Neuron (in vitro differentiated cells): ENCODE measurements around the gene HMCN1.

Experiments
- H2AFZ ChIP-seq: one replicate; pipeline ENCODE4 v1.6.1; 2013; ENCODE audit warnings: low read depth, mild to moderate bottlenecking, inconsistent platforms, low read length, moderate library complexity
- H3K27me3 ChIP-seq: one replicate; pipeline ENCODE4 v1.6.1; 2013; ENCODE audit warnings: low read length; ENCODE audit not compliant: insufficient read depth
- H3K36me3 ChIP-seq: one replicate; pipeline ENCODE4 v1.6.1; 2013; ENCODE audit warnings: low read length; ENCODE audit not compliant: insufficient read depth
- H3K4me1 ChIP-seq: one replicate; pipeline ENCODE4 v1.6.1; 2013; ENCODE audit warnings: low read length; ENCODE audit not compliant: insufficient read depth
- H3K4me3 ChIP-seq: 2 replicates; pipeline ENCODE4 v1.5.1; 2013; ENCODE audit warnings: mild to moderate bottlenecking, low read length, moderate library complexity
- H3K9me3 ChIP-seq: one replicate; pipeline ENCODE4 v1.6.1; 2013; ENCODE audit warnings: low read length

HMCN1 gene

GRCh38 chr1:185850366-185850765 is 116.2 kb downstream of the HMCN1 start:
- H3K36me3 ChIP-seq: no peaks in the 10 kb centered on the region

GRCh38 chr1:185853739-185854138 is 119.5 kb downstream of the HMCN1 start:
- Histone ChIP-seq H3K4me1 (no peaks in the 10 kb centered on the region), H2AFZ (no peak overlapping the region), H3K4me3 (no peak overlapping the region), H3K9me3 (no peaks in the 10 kb centered on the region), H3K36me3 (no peaks in the 10 kb centered on the region), H3K27me3 (no peaks in the 10 kb centered on the region)

More at GRCh38 chr1:185850366-185850765, 116.2 kb downstream of the HMCN1 start:
- H3K4me1 ChIP-seq: no peaks in the 10 kb centered on the region
- H2AFZ ChIP-seq: no peak overlapping the region
- H3K9me3 ChIP-seq: no peaks in the 10 kb centered on the region
- H3K27me3 ChIP-seq: no peaks in the 10 kb centered on the region
- H3K4me3 ChIP-seq: no peak overlapping the region

GRCh38 chr1:185856482-185856881 is 122.3 kb downstream of the HMCN1 start:
- Histone ChIP-seq H3K36me3 (no peaks in the 10 kb centered on the region), H3K4me3 (no peak overlapping the region), H3K4me1 (no peaks in the 10 kb centered on the region), H3K27me3 (no peaks in the 10 kb centered on the region), H3K9me3 (no peaks in the 10 kb centered on the region), H2AFZ (no peak overlapping the region)

- H3K36me3 ChIP-seq: no peaks in the 10 kb centered on the region
- H2AFZ ChIP-seq: no peak overlapping the region
These were observed 123.3 kb downstream of the HMCN1 start for GRCh38 chr1:185857442-185857841.

GRCh38 chr1:185860311-185860710 is 126.1 kb downstream of the HMCN1 start:
- no peak overlapping the region for H3K4me3 ChIP-seq
- no peaks in the 10 kb centered on the region for H3K9me3 ChIP-seq
- no peaks in the 10 kb centered on the region for H3K27me3 ChIP-seq
- H3K4me1 ChIP-seq: no peaks in the 10 kb centered on the region
- no peak overlapping the region for H2AFZ ChIP-seq
- no peaks in the 10 kb centered on the region for H3K36me3 ChIP-seq

More at GRCh38 chr1:185857442-185857841, 123.3 kb downstream of the HMCN1 start:
- Histone ChIP-seq H3K27me3 (no peaks in the 10 kb centered on the region), H3K4me3 (no peak overlapping the region), H3K4me1 (no peaks in the 10 kb centered on the region), H3K9me3 (no peaks in the 10 kb centered on the region)

- Histone ChIP-seq H3K4me3 (no peak overlapping the region), H3K9me3 (no peaks in the 10 kb centered on the region), H3K27me3 (no peaks in the 10 kb centered on the region), H3K36me3 (no peaks in the 10 kb centered on the region), H2AFZ (no peak overlapping the region), H3K4me1 (no peaks in the 10 kb centered on the region)
These were observed 126.7 kb downstream of the HMCN1 start for GRCh38 chr1:185860859-185861258.

- Histone ChIP-seq H3K9me3 (no peaks in the 10 kb centered on the region), H3K27me3 (no peaks in the 10 kb centered on the region), H3K36me3 (no peaks in the 10 kb centered on the region), H3K4me3 (no peak overlapping the region), H2AFZ (no peak overlapping the region), H3K4me1 (no peaks in the 10 kb centered on the region)
These were observed 127.4 kb downstream of the HMCN1 start for GRCh38 chr1:185861630-185862029.

GRCh38 chr1:185862235-185862634 is 128.0 kb downstream of the HMCN1 start:
- Histone ChIP-seq H3K36me3 (no peaks in the 10 kb centered on the region), H3K4me1 (no peaks in the 10 kb centered on the region), H2AFZ (no peak overlapping the region), H3K4me3 (no peak overlapping the region), H3K9me3 (no peaks in the 10 kb centered on the region), H3K27me3 (no peaks in the 10 kb centered on the region)

- Histone ChIP-seq H3K4me1 (no peaks in the 10 kb centered on the region), H3K36me3 (no peaks in the 10 kb centered on the region), H3K4me3 (no peak overlapping the region), H3K9me3 (no peaks in the 10 kb centered on the region), H3K27me3 (no peaks in the 10 kb centered on the region), H2AFZ (no peak overlapping the region)
These were observed 130.1 kb downstream of the HMCN1 start for GRCh38 chr1:185864331-185864730.

- H3K27me3 ChIP-seq: no peaks in the 10 kb centered on the region
These were observed 130.8 kb downstream of the HMCN1 start for GRCh38 chr1:185864889-185865517.

GRCh38 chr1:185869590-185869989 is 135.4 kb downstream of the HMCN1 start:
- Histone ChIP-seq H3K27me3 (no peaks in the 10 kb centered on the region), H3K4me3 (no peak overlapping the region), H3K4me1 (no peaks in the 10 kb centered on the region), H2AFZ (no peak overlapping the region), H3K36me3 (no peaks in the 10 kb centered on the region), H3K9me3 (no peaks in the 10 kb centered on the region)

More at GRCh38 chr1:185864889-185865517, 130.8 kb downstream of the HMCN1 start:
- Histone ChIP-seq H3K4me3 (no peak overlapping the region), H2AFZ (no peak overlapping the region), H3K4me1 (no peaks in the 10 kb centered on the region), H3K36me3 (no peaks in the 10 kb centered on the region), H3K9me3 (no peaks in the 10 kb centered on the region)

- Histone ChIP-seq H3K4me3 (no peak overlapping the region), H3K36me3 (no peaks in the 10 kb centered on the region), H3K4me1 (no peaks in the 10 kb centered on the region)
These were observed 137.5 kb downstream of the HMCN1 start for GRCh38 chr1:185871627-185872150.

GRCh38 chr1:185874246-185874645 is 140.1 kb downstream of the HMCN1 start:
- no peak overlapping the region for H2AFZ ChIP-seq
- H3K4me3 ChIP-seq: no peak overlapping the region
- H3K4me1 ChIP-seq: no peaks in the 10 kb centered on the region
- H3K27me3 ChIP-seq: no peaks in the 10 kb centered on the region
- H3K9me3 ChIP-seq: no peaks in the 10 kb centered on the region
- H3K36me3 ChIP-seq: no peaks in the 10 kb centered on the region

More at GRCh38 chr1:185871627-185872150, 137.5 kb downstream of the HMCN1 start:
- no peak overlapping the region for H2AFZ ChIP-seq
- H3K9me3 ChIP-seq: no peaks in the 10 kb centered on the region
- H3K27me3 ChIP-seq: no peaks in the 10 kb centered on the region

GRCh38 chr1:185880330-185880729 is 146.1 kb downstream of the HMCN1 start:
- Histone ChIP-seq H3K4me1 (no peaks in the 10 kb centered on the region), H3K27me3 (no peaks in the 10 kb centered on the region), H3K9me3 (no peaks in the 10 kb centered on the region), H3K4me3 (no peak overlapping the region), H3K36me3 (no peaks in the 10 kb centered on the region), H2AFZ (no peak overlapping the region)
